ENCODE measurements around the gene PACS1. TPM values are rescaled to one million over a fixed set of nuclear protein-coding genes. Genes with fewer than 3 reads are reported as not detected.

The PACS1 gene
- total RNA-seq, 1 experiment from 2014 or later, result 41.1 TPM

- ATAC-seq, result peak; percentile 33
- Histone ChIP-seq H3K4me1 (ENCODE audit: control insufficient read depth in 1 of 2, insufficient read depth in 2 of 2, low read length in 2 of 2) (peaks cover 22 to 45% of the 10 kb centered on the region in 2 experiments), H3K79me2 (ENCODE audit: insufficient read depth, low read length) (peaks cover 19% of the 10 kb centered on the region), H3K9me2 (ENCODE audit: insufficient read depth) (no peaks in the 10 kb centered on the region), H3K4me2 (ENCODE audit: low read length) (peak overlapping the region; percentile 99), H4K20me1 (ENCODE audit: insufficient read depth) (no peaks in the 10 kb centered on the region), H2AFZ (ENCODE audit: low read depth, low read length, poor library complexity, severe bottlenecking) (no peak overlapping the region), H3K36me3 (ENCODE audit: control insufficient read depth in 1 of 2, insufficient read depth in 2 of 2, low read length in 2 of 2) (no peaks in the 10 kb centered on the region), H3K9ac (ENCODE audit: low read length) (peak overlapping the region; percentile 93), H3K27ac (ENCODE audit: low read depth, low read length) (peak overlapping the region; percentile 70), H3K27me3 (ENCODE audit: insufficient read depth, low read length) (no peaks in the 10 kb centered on the region), H3K9me3 (ENCODE audit: control insufficient read depth in 1 of 2, insufficient read depth in 1 of 2, low read depth in 1 of 2, low read length in 2 of 2) (no peaks in the 10 kb centered on the region), H3K4me3 (replicated peaks in 1 of 2; ENCODE audit: low read depth in 1 of 2, low read length in 2 of 2) (peak overlapping the region; percentile 71 to 96)
- intact Hi-C loops (cut with micrococcal nuclease), result loop anchor here (1.0 kb wide), 1 partner anchor 23 kb away; no protein-coding TSS in a partner anchor
- ChIA-PET CTCF (interaction anchor here (1.0 to 3.4 kb wide), 6 partner anchors 8 to 96 kb away, joined by 3 to 25 read pairs (median 5); partner anchors contain the start of genes RAB1B and RIN1), POLR2A (interaction anchor here (0.6 to 2.7 kb wide), 8 partner anchors 8 to 55 kb away, joined by 3 to 18 read pairs (median 4); partner anchors contain the start of genes BRMS1 and RAB1B), RAD21 (ENCODE audit: low non-redundant PET in 1 of 2, low total read pairs in 2 of 2, uncharacterized antibody in 2 of 2, unreplicated experiment in 2 of 2) (interaction anchor here (0.7 to 0.9 kb wide), 2 partner anchors 31 to 1011 kb away, joined by 3 read pairs; no protein-coding TSS in a partner anchor)
- no peak for DNase-seq (ENCODE audit: low read depth, low spot score)
- TF ChIP-seq EZH2 (IDR thresholded peaks at IDR 0.05), result no peak
- TF ChIP-seq MAX (IDR thresholded peaks at IDR 0.05), result no peak
- no peak for TF ChIP-seq TCF7L2 (IDR thresholded peaks at IDR 0.05; ENCODE audit: borderline replicate concordance, extremely low read depth, insufficient read depth, insufficient read length)
- TF ChIP-seq RAD21 (IDR thresholded peaks at IDR 0.05; ENCODE audit: low read depth), result no peak
- TF ChIP-seq EGR1 (IDR thresholded peaks at IDR 0.05; ENCODE audit: low read depth), result no peak
- no peak for TF ChIP-seq CEBPB (IDR thresholded peaks at IDR 0.05; ENCODE audit: low read depth)
- TF ChIP-seq ZBTB33 (IDR thresholded peaks at IDR 0.05; ENCODE audit: extremely low read depth, insufficient replicate concordance, low read length), result no peak
- no peak for TF ChIP-seq EZH2phosphoT487 (IDR thresholded peaks at IDR 0.05; ENCODE audit: borderline replicate concordance)
- no peak for TF ChIP-seq POLR2AphosphoS5 (IDR thresholded peaks at IDR 0.05; ENCODE audit: low read depth, low read length)
- no peak for TF ChIP-seq SRF (IDR thresholded peaks at IDR 0.05; ENCODE audit: low read depth)
- no peak for TF ChIP-seq CBX3 (IDR thresholded peaks at IDR 0.05; ENCODE audit: low read depth)
- TF ChIP-seq YY1 (IDR thresholded peaks at IDR 0.05; ENCODE audit: extremely low read depth, insufficient replicate concordance, low read depth, low read length), result no peak
- no peak for TF ChIP-seq ELF1 (IDR thresholded peaks at IDR 0.05; ENCODE audit: borderline replicate concordance, low read depth)
- TF ChIP-seq, protein P1, sequence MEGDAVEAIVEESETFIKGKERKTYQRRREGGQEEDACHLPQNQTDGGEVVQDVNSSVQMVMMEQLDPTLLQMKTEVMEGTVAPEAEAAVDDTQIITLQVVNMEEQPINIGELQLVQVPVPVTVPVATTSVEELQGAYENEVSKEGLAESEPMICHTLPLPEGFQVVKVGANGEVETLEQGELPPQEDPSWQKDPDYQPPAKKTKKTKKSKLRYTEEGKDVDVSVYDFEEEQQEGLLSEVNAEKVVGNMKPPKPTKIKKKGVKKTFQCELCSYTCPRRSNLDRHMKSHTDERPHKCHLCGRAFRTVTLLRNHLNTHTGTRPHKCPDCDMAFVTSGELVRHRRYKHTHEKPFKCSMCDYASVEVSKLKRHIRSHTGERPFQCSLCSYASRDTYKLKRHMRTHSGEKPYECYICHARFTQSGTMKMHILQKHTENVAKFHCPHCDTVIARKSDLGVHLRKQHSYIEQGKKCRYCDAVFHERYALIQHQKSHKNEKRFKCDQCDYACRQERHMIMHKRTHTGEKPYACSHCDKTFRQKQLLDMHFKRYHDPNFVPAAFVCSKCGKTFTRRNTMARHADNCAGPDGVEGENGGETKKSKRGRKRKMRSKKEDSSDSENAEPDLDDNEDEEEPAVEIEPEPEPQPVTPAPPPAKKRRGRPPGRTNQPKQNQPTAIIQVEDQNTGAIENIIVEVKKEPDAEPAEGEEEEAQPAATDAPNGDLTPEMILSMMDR (IDR thresholded peaks at IDR 0.05 in 2 of 3, conservative IDR thresholded peaks at IDR 0.05 in 1 of 3; ENCODE audit: borderline replicate concordance in 1 of 3, insufficient read depth in 1 of 3, low read depth in 2 of 3, low read length in 2 of 3), result no peak
- BruUV-seq (replicated peaks), result TSS peak; percentile 81
These were observed 219.7 kb downstream of the PACS1 start for GRCh38 chr11:66289548-66290329.

All from HCT116 (cell line).